ENCODE data around the gene NAALADL1. TPM values are rescaled to one million over a fixed set of nuclear protein-coding genes. Genes with fewer than 3 reads are reported as not detected.

Gene NAALADL1
- total RNA-seq = 1 to 10 TPM; 7.1 to 7.5 TPM

GRCh38 chr11:65058419-65059054, at the start of gene NAALADL1:
Gene NAALADL1 (minus strand): TSS chr11:65058553. CDS start chr11:65058521, 32 bp downstream.
- POLR2A ChIA-PET = interaction anchor here (0.6 kb wide), 1 partner anchor 441 kb away, joined by 3 read pairs; no protein-coding TSS in a partner anchor
- CTCF ChIA-PET = interaction anchor here (1.5 kb wide), 1 partner anchor 44 kb away, joined by 5 read pairs; the partner anchor contains the start of gene ARL2
- ATAC-seq (no peak), DNase-seq (no peak)
- Mint-ChIP-seq H3K36me3 (ENCODE audit: low read depth) (no peaks in the 10 kb centered on the region), H3K4me1 (ENCODE audit: low read depth) (peaks cover 24% of the 10 kb centered on the region), H3K27ac (no peak within 1 kb of the TSS), H3K27me3 (ENCODE audit: low read depth) (peaks cover 4% of the 10 kb centered on the region), H3K9me3 (ENCODE audit: insufficient read depth) (no peaks in the 10 kb centered on the region), H3K4me3 (no peak within 1 kb of the TSS)

- Mint-ChIP-seq H3K4me3 (no peak overlapping the region), H3K9me3 (ENCODE audit: insufficient read depth) (no peaks in the 10 kb centered on the region)
- POLR2A ChIA-PET = interaction anchor here (1.4 to 4.6 kb wide), 3 partner anchors 9 to 14 kb away, joined by 4 to 30 read pairs (median 7); partner anchors contain the start of genes FAU, MRPL49 and VPS51
Measured at GRCh38 chr11:65107751-65108468, 49.6 kb upstream of the NAALADL1 start.

GRCh38 chr11:65107078-65107477, 48.7 kb upstream of the NAALADL1 start:
- POLR2A ChIA-PET = interaction anchor here (4.6 kb wide), 1 partner anchor 11 kb away, joined by 30 read pairs; the partner anchor contains the start of gene VPS51
- Mint-ChIP-seq H3K4me1 (ENCODE audit: low read depth) (peaks cover 38% of the 10 kb centered on the region), H3K36me3 (ENCODE audit: low read depth) (peaks cover 31% of the 10 kb centered on the region), H3K27ac (no peak overlapping the region), H3K4me3 (no peak overlapping the region), H3K27me3 (ENCODE audit: low read depth) (no peaks in the 10 kb centered on the region), H3K9me3 (ENCODE audit: insufficient read depth) (no peaks in the 10 kb centered on the region)
- CTCF ChIA-PET = interaction anchor here (1.4 kb wide), 1 partner anchor 223 kb away, joined by 3 read pairs; no protein-coding TSS in a partner anchor
- ATAC-seq (no peak), DNase-seq (no peak)

More at GRCh38 chr11:65107751-65108468, 49.6 kb upstream of the NAALADL1 start:
- DNase-seq = no peak
- peaks cover 31% of the 10 kb centered on the region for H3K36me3 Mint-ChIP-seq (ENCODE audit: low read depth)
- no peaks in the 10 kb centered on the region for H3K27me3 Mint-ChIP-seq (ENCODE audit: low read depth)
- no peak overlapping the region for H3K27ac Mint-ChIP-seq
- CTCF ChIA-PET = interaction anchor here (1.1 to 1.8 kb wide), 5 partner anchors 9 to 222 kb away, joined by 3 to 6 read pairs (median 3); no protein-coding TSS in a partner anchor
- ATAC-seq = no peak
- peaks cover 39% of the 10 kb centered on the region for H3K4me1 Mint-ChIP-seq (ENCODE audit: low read depth)

- no peak for DNase-seq
- Mint-ChIP-seq H3K4me1 (ENCODE audit: low read depth) (peaks cover 17% of the 10 kb centered on the region), H3K27ac (peak overlapping the region; percentile 2), H3K4me3 (no peak overlapping the region), H3K36me3 (ENCODE audit: low read depth) (peaks cover 25% of the 10 kb centered on the region), H3K27me3 (ENCODE audit: low read depth) (no peaks in the 10 kb centered on the region), H3K9me3 (ENCODE audit: insufficient read depth) (no peaks in the 10 kb centered on the region)
- POLR2A ChIA-PET = no interaction called here
- ATAC-seq = no peak
- CTCF ChIA-PET = interaction anchor here (1.2 to 1.8 kb wide), 2 partner anchors 8 to 13 kb away, joined by 3 to 7 read pairs; partner anchors contain the start of gene ZNHIT2
Measured at GRCh38 chr11:65104628-65105027, 46.3 kb upstream of the NAALADL1 start.

GRCh38 chr11:65103476-65103875, 45.1 kb upstream of the NAALADL1 start:
- DNase-seq (no peak), ATAC-seq (no peak)
- ChIA-PET CTCF (interaction anchor here (1.8 to 2.9 kb wide), 2 partner anchors 9 to 14 kb away, joined by 7 to 15 read pairs; partner anchors contain the start of gene ZNHIT2), POLR2A (interaction anchor here (0.6 to 2.6 kb wide), 4 partner anchors 14 to 227 kb away, joined by 3 to 8 read pairs (median 6); partner anchors contain the start of genes CDCA5, FAU, MRPL49 and ZFPL1)
- Mint-ChIP-seq H3K4me3 (no peak overlapping the region), H3K4me1 (ENCODE audit: low read depth) (peaks cover 19% of the 10 kb centered on the region), H3K27ac (peak overlapping the region; percentile 2), H3K27me3 (ENCODE audit: low read depth) (no peaks in the 10 kb centered on the region), H3K36me3 (ENCODE audit: low read depth) (peaks cover 30% of the 10 kb centered on the region), H3K9me3 (ENCODE audit: insufficient read depth) (no peaks in the 10 kb centered on the region)

DNA sequence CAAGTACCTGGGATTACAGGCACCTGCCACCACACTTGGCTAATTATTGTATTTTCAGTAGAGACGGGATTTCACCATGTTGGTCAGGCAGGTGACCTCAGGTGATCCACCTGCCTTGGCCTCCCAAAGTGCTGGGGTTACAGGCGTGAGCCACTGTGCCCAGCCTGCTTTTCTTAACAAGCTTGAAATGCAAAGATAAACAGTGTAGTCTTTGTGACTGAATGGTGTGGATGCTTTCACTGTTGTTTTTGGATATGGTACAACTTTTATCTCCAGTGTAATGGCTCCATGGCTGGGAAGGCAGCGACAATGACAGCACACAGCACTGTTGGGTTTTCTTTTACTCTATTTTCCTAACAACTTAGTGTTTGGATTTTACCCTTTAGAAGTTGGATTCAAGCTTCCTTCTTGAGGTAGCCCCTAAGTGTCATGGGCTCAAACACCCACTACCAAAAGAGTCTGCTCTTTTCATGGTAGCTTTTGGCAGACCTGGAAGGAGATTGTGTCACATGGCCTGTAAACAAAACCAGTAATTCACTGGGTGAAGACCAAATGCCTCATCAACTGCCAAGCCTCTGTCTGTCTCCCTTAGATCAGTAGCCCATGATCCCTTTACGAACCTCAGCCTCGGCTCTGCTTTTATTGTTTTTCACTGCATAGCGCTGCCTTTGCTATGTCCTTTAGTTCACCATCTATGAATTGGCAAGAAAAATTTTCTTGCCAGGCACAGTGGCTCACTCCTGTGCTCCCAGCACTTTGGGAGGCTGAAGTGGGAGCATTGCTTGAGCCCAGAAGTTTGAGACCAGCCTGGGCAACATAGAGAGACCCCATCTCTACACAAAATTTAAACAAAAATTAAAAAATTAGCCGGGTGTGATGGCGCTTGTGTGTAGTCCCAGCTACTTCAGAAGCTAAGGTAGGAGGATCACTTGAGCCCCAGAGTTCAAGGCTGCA, 44.1 kb upstream of the NAALADL1 start:
- no peak for DNase-seq
- no peak overlapping the region for H3K27ac Mint-ChIP-seq
- POLR2A ChIA-PET = interaction anchor here (1.0 to 2.6 kb wide), 4 partner anchors 8 to 32 kb away, joined by 3 to 8 read pairs (median 6); partner anchors contain the start of genes FAU, MRPL49, SYVN1 and ZNHIT2
- H3K36me3 Mint-ChIP-seq (ENCODE audit: low read depth) = peaks cover 34% of the 10 kb centered on the region
- CTCF ChIA-PET = interaction anchor here (2.0 to 2.9 kb wide), 2 partner anchors 8 to 10 kb away, joined by 9 to 15 read pairs; no protein-coding TSS in a partner anchor
- no peaks in the 10 kb centered on the region for H3K27me3 Mint-ChIP-seq (ENCODE audit: low read depth)
- H3K4me1 Mint-ChIP-seq (ENCODE audit: low read depth) = peaks cover 23% of the 10 kb centered on the region
- no peak overlapping the region for H3K4me3 Mint-ChIP-seq
- no peaks in the 10 kb centered on the region for H3K9me3 Mint-ChIP-seq (ENCODE audit: insufficient read depth)
- no peak for ATAC-seq

DNA sequence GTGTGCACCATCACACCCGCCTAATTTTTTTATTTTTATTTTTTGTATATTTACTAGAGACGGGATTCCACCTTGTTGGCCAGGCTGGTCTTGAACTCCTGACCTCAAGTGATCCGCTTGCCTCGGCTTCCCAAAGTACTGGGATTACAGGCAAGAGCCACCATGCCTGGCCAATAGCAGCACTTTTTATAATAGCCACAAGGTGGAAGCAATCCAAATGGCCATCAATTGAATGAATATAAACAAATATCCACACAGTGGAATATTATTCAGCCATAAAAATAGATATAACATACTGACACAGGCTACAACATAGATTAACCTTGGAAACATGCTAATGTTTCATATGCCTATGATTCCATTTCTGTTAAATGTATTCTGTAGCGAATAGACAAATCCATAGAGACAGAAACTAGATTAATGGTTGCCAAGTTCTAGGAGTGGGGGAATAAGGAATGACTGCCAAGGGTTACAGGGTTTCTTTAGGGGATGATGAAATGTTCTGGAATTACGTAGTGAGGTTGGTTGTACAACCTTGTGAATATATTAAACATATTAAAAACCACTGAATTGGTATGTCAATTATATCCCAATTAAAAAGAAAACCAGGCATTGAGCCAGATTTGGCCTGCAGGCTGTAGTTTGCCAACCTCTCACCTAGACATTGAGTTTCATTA, 42.5 kb upstream of the NAALADL1 start:
- DNase-seq = no peak
- ChIA-PET CTCF (interaction anchor here (0.9 to 7.8 kb wide), 5 partner anchors 10 to 179 kb away, joined by 3 to 117 read pairs (median 9); partner anchors contain the start of genes TM7SF2 and ZNHIT2), POLR2A (interaction anchor here (1.0 to 1.5 kb wide), 3 partner anchors 8 to 34 kb away, joined by 3 to 6 read pairs (median 3); partner anchors contain the start of gene SYVN1)
- Mint-ChIP-seq H3K27ac (no peak overlapping the region), H3K9me3 (ENCODE audit: insufficient read depth) (no peaks in the 10 kb centered on the region), H3K27me3 (ENCODE audit: low read depth) (no peaks in the 10 kb centered on the region), H3K36me3 (ENCODE audit: low read depth) (peaks cover 24% of the 10 kb centered on the region), H3K4me1 (ENCODE audit: low read depth) (peaks cover 33% of the 10 kb centered on the region), H3K4me3 (no peak overlapping the region)
- no peak for ATAC-seq

DNA sequence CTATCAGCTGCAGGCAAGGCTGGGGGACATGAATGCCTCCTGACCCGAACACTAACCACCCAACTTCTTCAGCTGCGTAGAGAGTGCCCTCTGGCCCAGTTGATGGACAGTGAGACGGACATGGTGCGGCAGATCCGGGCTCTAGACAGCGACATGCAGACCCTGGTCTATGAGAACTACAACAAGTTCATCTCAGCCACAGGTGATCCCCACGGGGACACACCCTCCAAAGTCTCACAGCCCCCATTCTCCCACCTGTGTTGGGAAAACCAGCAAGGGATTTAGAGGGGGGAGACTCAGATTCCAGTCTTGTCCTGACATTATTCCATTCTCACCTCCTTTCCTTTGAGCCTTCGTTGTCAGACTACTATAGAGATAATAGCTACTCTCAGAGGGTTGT, 38.6 kb upstream of the NAALADL1 start:
- ChIA-PET POLR2A (interaction anchor here (0.6 to 2.9 kb wide), 19 partner anchors 10 to 234 kb away, joined by 3 to 30 read pairs (median 5); partner anchors contain the start of genes ARL2, CDCA5, FAU and MRPL49), CTCF (interaction anchor here (1.0 to 7.8 kb wide), 5 partner anchors 14 to 84 kb away, joined by 3 to 117 read pairs (median 4); partner anchors contain the start of genes SAC3D1, TM7SF2 and ZNHIT2)
- ATAC-seq (no peak), DNase-seq (no peak)
- Mint-ChIP-seq H3K4me3 (peak overlapping the region; percentile 93), H3K4me1 (ENCODE audit: low read depth) (peaks cover 20% of the 10 kb centered on the region), H3K9me3 (ENCODE audit: insufficient read depth) (no peaks in the 10 kb centered on the region), H3K36me3 (ENCODE audit: low read depth) (peaks cover 9% of the 10 kb centered on the region), H3K27ac (peak overlapping the region; percentile 98), H3K27me3 (ENCODE audit: low read depth) (no peaks in the 10 kb centered on the region)

GRCh38 chr11:65095974-65096806, 37.8 kb upstream of the NAALADL1 start, which contains the start of gene VPS51:
Gene VPS51 (plus strand): TSS chr11:65096214. CDS start chr11:65096251, 37 bp downstream.
- peak within 1 kb of the TSS; percentile 93 for H3K4me3 Mint-ChIP-seq

More at GRCh38 chr11:65095974-65096806, 37.8 kb upstream of the NAALADL1 start, which contains the start of gene VPS51:
- ATAC-seq = peak; percentile 97
- Mint-ChIP-seq H3K27me3 (ENCODE audit: low read depth) (no peaks in the 10 kb centered on the region), H3K36me3 (ENCODE audit: low read depth) (peaks cover 9% of the 10 kb centered on the region), H3K27ac (peak within 1 kb of the TSS; percentile 98), H3K4me1 (ENCODE audit: low read depth) (peaks cover 20% of the 10 kb centered on the region), H3K9me3 (ENCODE audit: insufficient read depth) (no peaks in the 10 kb centered on the region)
- ChIA-PET POLR2A (interaction anchor here (0.8 to 2.9 kb wide), 19 partner anchors 9 to 233 kb away, joined by 3 to 30 read pairs (median 5); partner anchors contain the start of genes ARL2, CDCA5, FAU and MRPL49), CTCF (interaction anchor here (1.0 to 7.8 kb wide), 5 partner anchors 13 to 83 kb away, joined by 3 to 117 read pairs (median 4); partner anchors contain the start of genes SAC3D1, TM7SF2 and ZNHIT2)
- peak; percentile 92 for DNase-seq

All from activated CD8-positive, alpha-beta T cell treated with anti-CD3 and anti-CD28 coated beads, Interleukin-2, amount 10 ng/mL, durations not matched to agents 7 days and 5 days (primary cell).